Right lobe of liver (tissue), 4 donors: ENCODE measurements around the gene HCAR3.

ENCODE experiments used
- CTCF ChIP-seq, 4 donors: fragments of 200-600 bp in 3 of 4; fragments of 450-650 bp in 1 of 4; IDR thresholded peaks; one replicate each; pipeline versions ENCODE4 v1.5.1 to v1.8.0; 2016 to 2022; ENCODE audit warnings: antibody characterized with exemption in 4 of 4, mild to moderate bottlenecking in 2 of 4
- POLR2A ChIP-seq: fragments of 450-650 bp; IDR thresholded peaks from one replicate; pipeline ENCODE4 v1.6.1; 2017; ENCODE audit warnings: antibody characterized with exemption, mild to moderate bottlenecking
- donor health status: DM: no; HTN: no; CAD: no.
- donor health status: DM: no; HTN: no; CAD: no.
- donor health status: DM: no; HTN: yes; CAD: no.

GRCh38 chr12:122740351-122740750, 23.7 kb upstream of the HCAR3 start:
- no peak for TF ChIP-seq CTCF (IDR thresholded peaks at IDR 0.05)
- no peak for TF ChIP-seq POLR2A
